WI38 (cell line): Measurements from ENCODE around the gene B3GALT6.

Experiments used
- H3K4me3 ChIP-seq: 2 replicates; pipeline ENCODE4 v1.5.1; 2011; ENCODE audit warnings: low read depth, mild to moderate bottlenecking, control low read depth, low read length
- CTCF ChIP-seq: IDR thresholded peaks from 2 replicates; pipeline ENCODE4 v1.5.1; 2012; ENCODE audit warnings: low read depth, mild to moderate bottlenecking, control low read depth, low read length

The B3GALT6 gene

GRCh38 chr1:1240822-1241587 lies 9.0 kb downstream of the B3GALT6 start:
- TF ChIP-seq CTCF = no peak
- H3K4me3 ChIP-seq = no peak overlapping the region

- H3K4me3 ChIP-seq = no peak overlapping the region
- TF ChIP-seq CTCF = no peak
Observed at GRCh38 chr1:1241588-1242219, 9.7 kb downstream of the B3GALT6 start.

GRCh38 chr1:1242461-1243265 lies 10.6 kb downstream of the B3GALT6 start:
- H3K4me3 ChIP-seq = no peak overlapping the region
- no peak for TF ChIP-seq CTCF

- no peak overlapping the region for H3K4me3 ChIP-seq
- no peak for TF ChIP-seq CTCF
Observed at GRCh38 chr1:1243266-1243660, 11.2 kb downstream of the B3GALT6 start.

- no peak for TF ChIP-seq CTCF
- H3K4me3 ChIP-seq = no peak overlapping the region
Observed at GRCh38 chr1:1243807-1244191, 11.8 kb downstream of the B3GALT6 start.

- TF ChIP-seq CTCF = no peak
- H3K4me3 ChIP-seq = no peak overlapping the region
Observed at GRCh38 chr1:1244192-1244811, 12.3 kb downstream of the B3GALT6 start.
